Right atrium auricular region (tissue), 2 donors: ENCODE data around the gene RPUSD1. TPM values are rescaled to one million over a fixed set of nuclear protein-coding genes. Genes with fewer than 3 reads are reported as not detected.

ENCODE experiments used
- DNase-seq: peaks from one replicate; pipeline ENCODE4 v3.0.0-alpha.2; 2019; ENCODE audit warnings: low spot score
- H3K27ac ChIP-seq, 2 donors: fragments of 200-600 bp; sonication (generic); 1 replicate in 1 of 2; 2 replicates in 1 of 2; pipeline ENCODE4 v1.5.1; 2016 to 2019
- H3K27me3 ChIP-seq, 2 donors: fragments of 200-600 bp; sonication (generic); one replicate each; pipeline versions ENCODE4 v1.5.1 to v1.6.0; 2017 to 2019
- H3K36me3 ChIP-seq: fragments of 200-600 bp; sonication (generic); one replicate; pipeline ENCODE4 v1.5.1; 2016
- H3K4me1 ChIP-seq, 2 donors: fragments of 200-600 bp; sonication (generic); one replicate each; pipeline versions ENCODE4 v1.5.1 to v1.6.0; 2017 to 2019
- H3K4me3 ChIP-seq, 2 donors: fragments of 200-600 bp; sonication (generic); 1 replicate in 1 of 2; 2 replicates in 1 of 2; pipeline ENCODE4 v1.5.1; 2017 to 2019; ENCODE audit warnings: mild to moderate bottlenecking in 1 of 2, moderate library complexity in 1 of 2
- H3K9me3 ChIP-seq, 2 donors: fragments of 200-600 bp; sonication (generic); one replicate each; pipeline ENCODE4 v1.5.1; 2019
- total RNA-seq, 2 donors: library from RNA; depleted of rRNA; stranded (reverse); fragments of >200 nt; gene quantifications; one replicate each; pipeline ENCODE4 v1.1.0, GENCODE V29; 2016
- TF ChIP-seq, protein P1 (sequence below), 2 donors: fragments of 200-600 bp; sonication (generic); IDR thresholded peaks; one replicate each; pipeline ENCODE4 v1.5.1; 2019; ENCODE audit warnings: antibody characterized with exemption in 2 of 2

The RPUSD1 gene
- total RNA-seq, 2 donors from 2014 or later, result 11.4 to 13.2 TPM

DNA sequence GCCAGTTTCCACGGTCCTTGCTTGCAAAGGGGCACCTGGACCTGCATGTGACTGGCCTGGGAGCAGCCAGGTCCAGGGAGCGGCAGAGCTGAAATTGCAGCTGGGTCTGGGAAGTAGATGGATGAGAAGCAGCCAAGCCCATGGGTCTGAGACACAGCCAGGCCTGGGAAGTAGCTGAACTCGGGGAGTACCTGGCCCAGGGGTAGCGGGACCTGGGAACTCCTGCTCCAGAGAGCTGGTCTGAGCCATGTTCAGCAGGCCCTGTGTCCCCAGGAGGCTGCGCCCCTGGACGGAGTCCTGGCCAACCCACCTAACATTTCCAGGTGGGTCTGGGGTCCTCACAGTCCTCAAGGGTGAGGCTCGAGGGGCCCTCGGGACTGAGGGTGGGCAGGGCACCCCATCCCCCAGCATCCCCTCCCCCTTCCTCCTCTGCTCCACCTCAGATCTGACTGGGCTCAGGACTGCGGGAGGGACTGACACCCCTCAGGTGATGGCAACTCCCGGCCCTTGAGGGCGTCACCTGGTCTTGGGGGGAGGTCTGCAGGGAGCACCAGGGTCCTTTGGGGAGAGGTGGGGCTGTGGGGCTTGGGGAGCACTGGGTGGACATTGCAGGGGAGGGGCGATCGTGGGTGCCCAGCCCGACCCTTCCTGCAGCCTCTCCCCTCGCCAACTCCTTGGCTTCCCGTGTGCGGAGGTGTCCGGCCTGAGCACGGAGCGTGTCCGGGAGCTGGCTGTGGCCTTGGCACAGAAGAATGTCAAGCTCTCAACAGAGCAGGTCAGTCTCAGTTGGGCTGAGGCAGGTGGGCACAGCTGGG lies 24.6 kb downstream of the RPUSD1 start:
- no peaks in the 10 kb centered on the region for H3K27me3 ChIP-seq
- no peak for DNase-seq

GRCh38 chr16:762595-763268 lies 25.4 kb downstream of the RPUSD1 start:
- no peaks in the 10 kb centered on the region for H3K36me3 ChIP-seq
- no peak overlapping the region for H3K4me3 ChIP-seq
- H3K9me3 ChIP-seq, result no peaks in the 10 kb centered on the region
- H3K27ac ChIP-seq, result no peak overlapping the region
- TF ChIP-seq, protein P1, sequence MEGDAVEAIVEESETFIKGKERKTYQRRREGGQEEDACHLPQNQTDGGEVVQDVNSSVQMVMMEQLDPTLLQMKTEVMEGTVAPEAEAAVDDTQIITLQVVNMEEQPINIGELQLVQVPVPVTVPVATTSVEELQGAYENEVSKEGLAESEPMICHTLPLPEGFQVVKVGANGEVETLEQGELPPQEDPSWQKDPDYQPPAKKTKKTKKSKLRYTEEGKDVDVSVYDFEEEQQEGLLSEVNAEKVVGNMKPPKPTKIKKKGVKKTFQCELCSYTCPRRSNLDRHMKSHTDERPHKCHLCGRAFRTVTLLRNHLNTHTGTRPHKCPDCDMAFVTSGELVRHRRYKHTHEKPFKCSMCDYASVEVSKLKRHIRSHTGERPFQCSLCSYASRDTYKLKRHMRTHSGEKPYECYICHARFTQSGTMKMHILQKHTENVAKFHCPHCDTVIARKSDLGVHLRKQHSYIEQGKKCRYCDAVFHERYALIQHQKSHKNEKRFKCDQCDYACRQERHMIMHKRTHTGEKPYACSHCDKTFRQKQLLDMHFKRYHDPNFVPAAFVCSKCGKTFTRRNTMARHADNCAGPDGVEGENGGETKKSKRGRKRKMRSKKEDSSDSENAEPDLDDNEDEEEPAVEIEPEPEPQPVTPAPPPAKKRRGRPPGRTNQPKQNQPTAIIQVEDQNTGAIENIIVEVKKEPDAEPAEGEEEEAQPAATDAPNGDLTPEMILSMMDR (IDR thresholded peaks at IDR 0.05), result no peak
- H3K4me1 ChIP-seq, result no peaks in the 10 kb centered on the region
- no peaks in the 10 kb centered on the region for H3K27me3 ChIP-seq
- no peak for DNase-seq

More for the DNA sequence above, 24.6 kb downstream of the RPUSD1 start:
- Histone ChIP-seq H3K36me3 (no peaks in the 10 kb centered on the region), H3K4me3 (no peak overlapping the region), H3K9me3 (no peaks in the 10 kb centered on the region), H3K27ac (no peak overlapping the region), H3K4me1 (no peaks in the 10 kb centered on the region)
- TF ChIP-seq, protein P1 (IDR thresholded peaks at IDR 0.05), result no peak

- TF ChIP-seq, protein P1 (IDR thresholded peaks at IDR 0.05), result no peak
- Histone ChIP-seq H3K9me3 (no peaks in the 10 kb centered on the region), H3K27ac (no peak overlapping the region), H3K36me3 (no peaks in the 10 kb centered on the region), H3K27me3 (no peaks in the 10 kb centered on the region), H3K4me3 (no peak overlapping the region), H3K4me1 (no peaks in the 10 kb centered on the region)
- DNase-seq, result no peak
Observed at GRCh38 chr16:761625-762513, 26.3 kb downstream of the RPUSD1 start.

DNA sequence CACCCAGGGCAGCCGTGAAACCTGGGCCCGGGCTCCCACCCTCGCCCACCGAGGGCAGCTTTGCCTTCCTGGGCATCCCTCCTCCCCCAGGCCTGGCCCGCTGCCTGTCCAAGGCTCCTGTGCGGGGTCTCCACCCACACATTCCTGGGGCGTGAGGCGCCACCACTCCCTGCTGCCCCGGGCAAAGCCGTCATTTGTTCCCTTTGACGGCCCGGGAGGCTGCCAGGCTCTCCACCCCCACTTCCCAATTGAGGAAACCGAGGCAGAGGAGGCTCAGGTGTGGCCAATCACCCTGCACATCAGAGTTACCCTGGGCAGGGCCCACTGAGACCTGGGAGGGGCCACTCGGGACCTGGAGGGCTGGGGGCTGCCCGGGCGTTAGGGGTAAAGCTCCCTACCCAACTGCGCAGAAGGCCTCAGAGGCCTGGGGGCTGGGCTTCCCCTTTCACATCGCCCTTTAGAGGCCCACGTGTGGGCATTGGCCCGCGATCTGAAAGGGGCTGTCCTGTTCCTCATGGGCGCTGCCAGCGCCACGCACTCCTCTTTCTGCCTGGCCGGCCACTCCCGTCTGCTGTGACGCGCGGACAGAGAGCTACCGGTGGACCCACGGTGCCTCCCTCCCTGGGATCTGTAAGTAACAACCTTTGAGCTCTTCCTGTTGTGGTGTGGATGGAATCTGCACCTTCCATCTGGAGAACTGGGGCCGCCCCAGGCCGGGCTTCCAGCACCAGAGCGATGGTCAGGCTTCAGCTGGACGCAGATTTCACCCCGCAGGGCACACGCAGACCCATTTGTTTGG lies 27.4 kb downstream of the RPUSD1 start, which contains the start of gene MSLN:
Gene MSLN (plus strand): TSS at position 190 of the 799 bp plus-strand sequence. CDS start 1,947 bp downstream, outside the sequence.
- H3K27ac ChIP-seq, result no peak within 1 kb of the TSS
- TF ChIP-seq, protein P1 (IDR thresholded peaks at IDR 0.05), result no peak
- H3K4me3 ChIP-seq, result no peak within 1 kb of the TSS
- no peaks in the 10 kb centered on the region for H3K27me3 ChIP-seq
- no peaks in the 10 kb centered on the region for H3K4me1 ChIP-seq
- no peaks in the 10 kb centered on the region for H3K9me3 ChIP-seq
- no peaks in the 10 kb centered on the region for H3K36me3 ChIP-seq
- no peak for DNase-seq

DNA sequence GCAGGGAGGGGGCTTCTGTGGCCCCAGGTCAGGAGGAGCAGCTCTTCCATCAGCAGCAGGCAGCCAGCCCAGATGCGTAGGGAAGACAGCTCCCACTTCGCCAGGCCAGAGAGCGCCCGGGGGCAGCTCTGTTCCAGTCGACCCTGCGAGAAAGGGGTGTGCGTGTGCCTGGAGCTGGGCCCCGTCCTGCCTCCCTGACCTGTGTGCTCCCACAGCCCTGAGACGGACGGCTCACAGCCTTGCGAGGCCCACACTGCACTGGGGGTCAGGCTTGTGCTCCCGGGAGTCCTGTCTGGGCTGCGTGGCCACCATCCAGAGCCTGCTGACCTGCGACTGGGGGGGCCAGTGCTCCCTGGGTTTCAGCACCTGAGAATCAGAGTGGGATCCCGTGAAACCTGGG lies 28.1 kb downstream of the RPUSD1 start:
- Histone ChIP-seq H3K27me3 (no peaks in the 10 kb centered on the region), H3K27ac (no peak overlapping the region), H3K4me3 (no peak overlapping the region), H3K9me3 (no peaks in the 10 kb centered on the region), H3K36me3 (no peaks in the 10 kb centered on the region), H3K4me1 (no peaks in the 10 kb centered on the region)
- DNase-seq, result no peak
- TF ChIP-seq, protein P1 (IDR thresholded peaks at IDR 0.05), result no peak
